Endodermal cell (in vitro differentiated cells): Measurements from ENCODE around the gene CPNE5. TPM values are rescaled to one million over a fixed set of nuclear protein-coding genes. Genes with fewer than 3 reads are reported as not detected.

Experiments
- DNase-seq: peaks from one replicate; pipeline ENCODE4 v3.0.0-alpha.2; 2017
- H3K27ac ChIP-seq: 2 replicates; pipeline ENCODE4 v1.5.1; 2013; ENCODE audit warnings: mild to moderate bottlenecking, low read depth, low read length, moderate library complexity
- H3K27me3 ChIP-seq: 2 replicates; pipeline ENCODE4 v1.6.1; 2013; ENCODE audit warnings: mild to moderate bottlenecking, low read length, moderate library complexity; ENCODE audit not compliant: insufficient read depth, control insufficient read depth, poor library complexity, severe bottlenecking
- H3K36me3 ChIP-seq: 2 replicates; pipeline ENCODE4 v1.7.0; 2013; ENCODE audit warnings: mild to moderate bottlenecking, low read length, moderate library complexity; ENCODE audit not compliant: control insufficient read depth, insufficient read depth
- H3K4me1 ChIP-seq: one replicate; pipeline ENCODE4 v1.7.0; 2013; ENCODE audit warnings: low read length; ENCODE audit not compliant: control insufficient read depth, insufficient read depth
- H3K4me3 ChIP-seq: 2 replicates; pipeline ENCODE4 v1.5.1; 2013; ENCODE audit warnings: mild to moderate bottlenecking, low read length, moderate library complexity
- H3K9ac ChIP-seq: 2 replicates; pipeline ENCODE4 v1.6.1; 2013; ENCODE audit warnings: mild to moderate bottlenecking, low read length, moderate library complexity; ENCODE audit not compliant: poor library complexity, severe bottlenecking; ENCODE audit errors: extremely low read depth
- H3K9me3 ChIP-seq: 2 replicates; pipeline ENCODE4 v1.6.1; 2013; ENCODE audit warnings: mild to moderate bottlenecking, low read length, moderate library complexity; ENCODE audit not compliant: control insufficient read depth
- H3K27ac Mint-ChIP-seq: 2 replicates; pipeline ENCODE4 v1.8.0; 2020; ENCODE audit warnings: mixed read lengths
- H3K27me3 Mint-ChIP-seq: 2 replicates; pipeline ENCODE4 v1.8.0; 2021; ENCODE audit warnings: mild to moderate bottlenecking, mixed read lengths; ENCODE audit not compliant: insufficient read depth
- H3K36me3 Mint-ChIP-seq: 2 replicates; pipeline ENCODE4 v1.8.0; 2020; ENCODE audit warnings: low read depth, mixed read lengths
- H3K4me1 Mint-ChIP-seq: 2 replicates; pipeline ENCODE4 v1.8.0; 2020; ENCODE audit warnings: mixed read lengths
- H3K4me3 Mint-ChIP-seq: 2 replicates; pipeline ENCODE4 v1.8.0; 2020; ENCODE audit warnings: mild to moderate bottlenecking, moderate library complexity, mixed read lengths
- H3K9me3 Mint-ChIP-seq: 2 replicates; pipeline ENCODE4 v1.8.0; 2020; ENCODE audit warnings: mild to moderate bottlenecking, mixed read lengths
- WGBS, 2 experiments: methylation state at CpG; one replicate each; pipeline versions ENCODE4 v1.1.5 to v1.1.7; 2013; ENCODE audit warnings: missing lambda C conversion rate in 2 of 2, mixed read lengths in 1 of 2; ENCODE audit not compliant: insufficient coverage in 1 of 2, insufficient read length in 1 of 2; 5-methylcytosine and 5-hydroxymethylcytosine counted together
- total RNA-seq, 2 donors: library from RNA; stranded (reverse); fragmentation: NEBNext Ultra II Directional in 1 of 2; extraction: Animal tissue kit (Norgen Biotek cat#: 25700) in 1 of 2; gene quantifications; 2 replicates in 1 of 2; 3 replicates in 1 of 2; pipeline ENCODE4 v1.2.1, GENCODE V29; 2021
- TF ChIP-seq, protein P1 (sequence below): fragments of 200-600 bp; sonication (generic); conservative IDR thresholded peaks from 2 replicates; pipeline ENCODE4 v1.5.0; 2021; ENCODE audit warnings: antibody characterized with exemption, mild to moderate bottlenecking

CPNE5 gene
- total RNA-seq, 2 donors from 2014 or later, result 0.26 to 0.42 TPM

DNA sequence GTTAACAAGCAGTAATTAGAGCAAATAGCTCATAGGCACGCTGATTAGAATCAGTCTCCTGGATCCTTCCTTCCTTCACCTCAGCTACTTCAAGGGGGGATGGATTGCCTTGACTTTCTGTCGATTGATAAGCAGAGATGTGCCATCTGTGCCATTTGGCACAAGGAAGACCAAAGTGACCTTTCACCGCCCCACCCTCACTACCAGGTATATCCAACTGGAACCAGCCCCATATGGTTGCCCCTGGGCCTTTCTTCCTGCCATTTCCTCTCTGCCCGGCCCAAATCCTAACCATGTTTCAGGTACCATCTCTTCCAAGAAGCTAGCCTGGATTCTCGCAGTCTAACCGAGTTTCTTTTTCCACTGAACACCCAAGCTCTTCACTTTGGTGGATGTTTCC, 8.7 kb upstream of the CPNE5 start:
- Histone ChIP-seq H3K27ac (no peak overlapping the region), H3K4me3 (no peak overlapping the region), H3K9ac (no peak overlapping the region), H3K27me3 (peaks cover 14% of the 10 kb centered on the region), H3K4me1 (peaks cover 9% of the 10 kb centered on the region), H3K36me3 (peaks cover 4% of the 10 kb centered on the region), H3K9me3 (no peaks in the 10 kb centered on the region)
- no peaks in the 10 kb centered on the region for H3K9me3 Mint-ChIP-seq
- H3K4me3 Mint-ChIP-seq, result no peak overlapping the region
- peaks cover 49% of the 10 kb centered on the region for H3K27me3 Mint-ChIP-seq
- DNase-seq, result no peak
- WGBS, 2 experiments, result 92 to 95% methylated on average over 6 of the region's 6 CpGs
- H3K27ac Mint-ChIP-seq, result no peak overlapping the region
- TF ChIP-seq, protein P1, sequence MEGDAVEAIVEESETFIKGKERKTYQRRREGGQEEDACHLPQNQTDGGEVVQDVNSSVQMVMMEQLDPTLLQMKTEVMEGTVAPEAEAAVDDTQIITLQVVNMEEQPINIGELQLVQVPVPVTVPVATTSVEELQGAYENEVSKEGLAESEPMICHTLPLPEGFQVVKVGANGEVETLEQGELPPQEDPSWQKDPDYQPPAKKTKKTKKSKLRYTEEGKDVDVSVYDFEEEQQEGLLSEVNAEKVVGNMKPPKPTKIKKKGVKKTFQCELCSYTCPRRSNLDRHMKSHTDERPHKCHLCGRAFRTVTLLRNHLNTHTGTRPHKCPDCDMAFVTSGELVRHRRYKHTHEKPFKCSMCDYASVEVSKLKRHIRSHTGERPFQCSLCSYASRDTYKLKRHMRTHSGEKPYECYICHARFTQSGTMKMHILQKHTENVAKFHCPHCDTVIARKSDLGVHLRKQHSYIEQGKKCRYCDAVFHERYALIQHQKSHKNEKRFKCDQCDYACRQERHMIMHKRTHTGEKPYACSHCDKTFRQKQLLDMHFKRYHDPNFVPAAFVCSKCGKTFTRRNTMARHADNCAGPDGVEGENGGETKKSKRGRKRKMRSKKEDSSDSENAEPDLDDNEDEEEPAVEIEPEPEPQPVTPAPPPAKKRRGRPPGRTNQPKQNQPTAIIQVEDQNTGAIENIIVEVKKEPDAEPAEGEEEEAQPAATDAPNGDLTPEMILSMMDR, result no peak
- H3K36me3 Mint-ChIP-seq, result peaks cover under 1% of the 10 kb centered on the region
- peaks cover 25% of the 10 kb centered on the region for H3K4me1 Mint-ChIP-seq

DNA sequence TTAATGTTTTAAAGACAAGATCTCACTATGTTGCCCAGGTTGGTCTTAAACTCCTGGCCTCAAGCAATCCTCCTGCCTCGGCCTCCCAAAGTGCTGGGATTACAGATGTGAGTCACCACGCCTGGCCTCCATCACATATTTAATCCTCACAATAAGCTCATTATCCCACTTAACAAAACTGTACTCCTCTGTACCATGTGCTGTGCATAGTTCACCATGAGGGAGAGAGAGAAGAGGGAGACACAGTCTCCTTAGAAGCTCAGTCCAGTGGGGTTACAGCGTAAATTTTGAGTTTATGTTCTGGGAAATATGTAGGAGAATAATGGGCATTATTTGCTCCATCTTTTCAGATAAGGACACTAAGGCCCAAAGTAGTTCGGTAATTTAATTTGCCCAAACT, 7.9 kb upstream of the CPNE5 start:
- TF ChIP-seq, protein P1, result no peak
- Histone ChIP-seq H3K4me1 (peaks cover 9% of the 10 kb centered on the region), H3K36me3 (no peaks in the 10 kb centered on the region), H3K9me3 (no peaks in the 10 kb centered on the region), H3K27ac (no peak overlapping the region), H3K9ac (no peak overlapping the region), H3K27me3 (peaks cover 19% of the 10 kb centered on the region), H3K4me3 (no peak overlapping the region)
- H3K27me3 Mint-ChIP-seq, result peaks cover 54% of the 10 kb centered on the region
- no peak for DNase-seq
- H3K27ac Mint-ChIP-seq, result no peak overlapping the region
- H3K4me3 Mint-ChIP-seq, result no peak overlapping the region
- WGBS, 2 experiments, result 92 to 94% methylated on average over 4 of the region's 4 CpGs
- H3K9me3 Mint-ChIP-seq, result no peaks in the 10 kb centered on the region
- H3K4me1 Mint-ChIP-seq, result peaks cover 25% of the 10 kb centered on the region
- no peaks in the 10 kb centered on the region for H3K36me3 Mint-ChIP-seq

DNA sequence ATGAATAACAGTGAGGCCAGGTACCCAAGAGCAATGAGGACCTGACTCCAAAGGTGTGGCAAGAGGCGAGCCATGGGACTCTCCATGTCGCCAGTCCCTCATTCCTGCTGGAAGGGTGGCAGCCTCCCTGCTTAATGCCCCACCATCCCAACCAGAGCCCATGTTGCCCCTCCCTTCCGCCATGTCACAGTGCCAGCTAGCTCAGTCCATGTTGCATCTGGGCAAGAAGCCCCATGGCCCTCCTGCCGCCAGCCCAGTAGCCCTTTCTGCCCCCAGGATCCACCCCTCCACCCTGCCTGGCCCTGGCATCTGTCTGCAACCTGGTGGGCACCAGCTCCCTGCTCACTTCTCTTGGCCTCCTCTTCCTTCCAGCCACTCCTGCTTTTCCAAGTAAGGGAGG, 6.0 kb upstream of the CPNE5 start:
- Histone ChIP-seq H3K27ac (no peak overlapping the region), H3K9ac (no peak overlapping the region), H3K9me3 (no peaks in the 10 kb centered on the region), H3K36me3 (no peaks in the 10 kb centered on the region), H3K4me1 (peaks cover 12% of the 10 kb centered on the region), H3K4me3 (no peak overlapping the region), H3K27me3 (peaks cover 36% of the 10 kb centered on the region)
- DNase-seq, result no peak
- Mint-ChIP-seq H3K27me3 (peaks cover 72% of the 10 kb centered on the region), H3K4me1 (peaks cover 27% of the 10 kb centered on the region), H3K27ac (no peak overlapping the region), H3K36me3 (no peaks in the 10 kb centered on the region), H3K4me3 (no peak overlapping the region), H3K9me3 (no peaks in the 10 kb centered on the region)
- 50 to 69% methylated on average over 2 to 4 of the region's 4 CpGs for WGBS, 2 experiments
- TF ChIP-seq, protein P1, result no peak
